ENCODE measurements around the gene CCDC50.

DNA sequence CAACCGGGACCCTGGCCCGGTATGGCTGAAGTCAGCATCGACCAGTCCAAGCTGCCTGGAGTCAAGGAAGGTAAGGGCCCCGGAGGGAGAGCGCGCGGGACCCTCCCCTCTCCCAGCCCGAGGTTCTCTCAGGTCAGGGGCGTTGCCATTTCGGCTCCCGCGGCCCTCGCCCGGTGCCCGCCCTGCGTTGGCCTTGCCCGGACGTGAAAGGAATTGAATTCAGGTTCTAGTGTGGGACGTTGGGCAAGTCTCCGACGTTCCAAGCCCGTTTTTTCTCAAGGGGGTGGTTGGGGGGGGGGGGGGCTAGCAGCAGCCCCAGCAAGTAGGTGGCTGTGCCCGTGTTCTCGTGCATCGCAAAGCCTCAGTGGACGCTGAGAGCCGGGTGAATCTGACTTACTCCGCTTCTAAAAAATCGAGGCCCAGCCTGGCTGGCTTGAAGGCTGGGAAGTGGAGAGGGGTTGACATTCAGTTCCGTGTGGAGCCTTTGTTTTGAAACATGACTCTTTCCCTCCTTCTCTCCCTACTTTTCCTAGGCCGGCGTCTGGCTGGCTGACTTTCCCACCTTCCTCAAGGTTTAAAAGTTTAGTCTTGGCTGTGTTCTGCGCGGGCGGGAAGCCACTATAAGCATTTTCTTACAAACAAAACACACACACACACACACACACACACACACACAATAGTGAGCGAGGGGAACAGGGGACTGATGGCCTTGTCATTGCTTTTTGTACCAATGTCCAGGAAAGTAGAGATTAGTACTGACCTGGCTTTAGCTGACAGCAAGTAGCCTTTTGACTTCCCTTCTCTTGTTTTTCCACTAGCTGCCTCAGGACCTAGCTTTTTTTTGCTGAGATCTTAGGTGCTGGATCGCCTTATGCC lies 698 bp downstream of the CCDC50 start, which contains the start of gene UTS2B:
- TF ChIP-seq POLR2AphosphoS5 (IDR thresholded peaks at IDR 0.05; ENCODE audit: low read depth) (no peak), CTCF (IDR thresholded peaks at IDR 0.05; ENCODE audit: insufficient read depth, low read length) (no peak), REST (IDR thresholded peaks at IDR 0.05; ENCODE audit: insufficient replicate concordance, low read depth) (no peak), SPI1 (IDR thresholded peaks at IDR 0.05; ENCODE audit: borderline replicate concordance, low read depth) (no peak), GABPA (IDR thresholded peaks at IDR 0.05; ENCODE audit: low read depth) (no peak)
